ENCODE results near the gene FRAS1. TPM values are rescaled to one million over a fixed set of nuclear protein-coding genes. Genes with fewer than 3 reads are reported as not detected.
"Not testable (repeated sequence)": the region's sequence is repeated elsewhere in the genome, so short reads cannot be mapped to it uniquely, and the experiment has no call there.

FRAS1 gene
- total RNA-seq, 2 donors from 2014 or later: 2.1 to 4.0 TPM

- H3K36me3 ChIP-seq: no peaks in the 10 kb centered on the region
- no peak overlapping the region for H3K9ac ChIP-seq (ENCODE audit: low read depth in 2 of 2, low read length in 2 of 2)
- H3K27ac ChIP-seq: no peak overlapping the region
- no peak for DNase-seq
- no peaks in the 10 kb centered on the region for H3K27me3 ChIP-seq
- intact Hi-C loops (cut with DNase I): no loop called here
- no peaks in the 10 kb centered on the region for H3K4me1 ChIP-seq
- TF ChIP-seq, protein P1, sequence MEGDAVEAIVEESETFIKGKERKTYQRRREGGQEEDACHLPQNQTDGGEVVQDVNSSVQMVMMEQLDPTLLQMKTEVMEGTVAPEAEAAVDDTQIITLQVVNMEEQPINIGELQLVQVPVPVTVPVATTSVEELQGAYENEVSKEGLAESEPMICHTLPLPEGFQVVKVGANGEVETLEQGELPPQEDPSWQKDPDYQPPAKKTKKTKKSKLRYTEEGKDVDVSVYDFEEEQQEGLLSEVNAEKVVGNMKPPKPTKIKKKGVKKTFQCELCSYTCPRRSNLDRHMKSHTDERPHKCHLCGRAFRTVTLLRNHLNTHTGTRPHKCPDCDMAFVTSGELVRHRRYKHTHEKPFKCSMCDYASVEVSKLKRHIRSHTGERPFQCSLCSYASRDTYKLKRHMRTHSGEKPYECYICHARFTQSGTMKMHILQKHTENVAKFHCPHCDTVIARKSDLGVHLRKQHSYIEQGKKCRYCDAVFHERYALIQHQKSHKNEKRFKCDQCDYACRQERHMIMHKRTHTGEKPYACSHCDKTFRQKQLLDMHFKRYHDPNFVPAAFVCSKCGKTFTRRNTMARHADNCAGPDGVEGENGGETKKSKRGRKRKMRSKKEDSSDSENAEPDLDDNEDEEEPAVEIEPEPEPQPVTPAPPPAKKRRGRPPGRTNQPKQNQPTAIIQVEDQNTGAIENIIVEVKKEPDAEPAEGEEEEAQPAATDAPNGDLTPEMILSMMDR (IDR thresholded peaks at IDR 0.05): no peak
- no peaks in the 10 kb centered on the region for H3K9me3 ChIP-seq
- no peak overlapping the region for H3K4me3 ChIP-seq
These were observed 240.1 kb downstream of the FRAS1 start for GRCh38 chr4:78297116-78297800.

- intact Hi-C loops (cut with DNase I): no loop called here
- no peak for DNase-seq
- Histone ChIP-seq H3K27me3 (no peaks in the 10 kb centered on the region), H3K9ac (ENCODE audit: low read depth in 2 of 2, low read length in 2 of 2) (no peak overlapping the region), H3K27ac (no peak overlapping the region), H3K9me3 (no peaks in the 10 kb centered on the region), H3K36me3 (no peaks in the 10 kb centered on the region), H3K4me3 (no peak overlapping the region), H3K4me1 (no peaks in the 10 kb centered on the region)
- TF ChIP-seq, protein P1 (IDR thresholded peaks at IDR 0.05): no peak
These were observed 241.5 kb downstream of the FRAS1 start for GRCh38 chr4:78298618-78299017.

GRCh38 chr4:78299565-78299972 lies 242.4 kb downstream of the FRAS1 start:
- H3K4me1 ChIP-seq: no peaks in the 10 kb centered on the region
- no peak overlapping the region for H3K27ac ChIP-seq
- no peaks in the 10 kb centered on the region for H3K9me3 ChIP-seq
- no peak overlapping the region for H3K9ac ChIP-seq (ENCODE audit: low read depth in 2 of 2, low read length in 2 of 2)
- TF ChIP-seq, protein P1 (IDR thresholded peaks at IDR 0.05): no peak
- no peak for DNase-seq
- no peaks in the 10 kb centered on the region for H3K36me3 ChIP-seq
- H3K4me3 ChIP-seq: no peak overlapping the region
- intact Hi-C loops (cut with DNase I): no loop called here
- no peaks in the 10 kb centered on the region for H3K27me3 ChIP-seq

GRCh38 chr4:78307263-78307662 lies 250.1 kb downstream of the FRAS1 start:
- H3K27ac ChIP-seq; H3K9me3 ChIP-seq; H3K9ac ChIP-seq (ENCODE audit: low read depth in 2 of 2, low read length in 2 of 2); H3K4me3 ChIP-seq; H3K27me3 ChIP-seq; intact Hi-C loops (cut with DNase I); H3K36me3 ChIP-seq; H3K4me1 ChIP-seq: not testable (repeated sequence)
- peak; percentile 58 for DNase-seq

GRCh38 chr4:78308517-78308916 lies 251.4 kb downstream of the FRAS1 start:
- Histone ChIP-seq H3K27ac (no peak overlapping the region), H3K4me1 (no peaks in the 10 kb centered on the region), H3K9me3 (no peaks in the 10 kb centered on the region), H3K4me3 (no peak overlapping the region), H3K27me3 (no peaks in the 10 kb centered on the region), H3K9ac (ENCODE audit: low read depth in 2 of 2, low read length in 2 of 2) (no peak overlapping the region), H3K36me3 (no peaks in the 10 kb centered on the region)
- intact Hi-C loops (cut with DNase I): no loop called here
- TF ChIP-seq, protein P1 (IDR thresholded peaks at IDR 0.05): no peak
- no peak for DNase-seq

DNA sequence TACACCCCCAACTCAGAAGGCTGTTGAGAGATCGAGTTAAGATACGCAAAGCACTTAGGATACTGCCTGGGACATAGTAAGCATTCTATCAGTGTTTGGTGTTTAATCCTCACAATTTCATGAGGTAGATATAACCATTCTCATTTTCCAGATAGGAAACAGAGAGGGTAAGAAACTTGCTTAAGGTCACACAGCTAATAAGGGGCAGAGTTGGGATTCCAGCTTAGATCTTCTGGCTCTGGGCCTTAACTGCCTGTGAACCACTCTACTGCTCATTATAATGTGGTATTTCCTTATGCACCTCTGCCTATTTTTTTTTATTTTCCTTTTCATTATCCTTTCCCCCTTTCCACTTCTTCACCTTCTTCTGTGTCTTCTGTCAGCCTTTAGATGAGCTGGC lies 252.2 kb downstream of the FRAS1 start:
- H3K36me3 ChIP-seq: no peaks in the 10 kb centered on the region
- no peaks in the 10 kb centered on the region for H3K9me3 ChIP-seq
- no peak for DNase-seq
- TF ChIP-seq, protein P1 (IDR thresholded peaks at IDR 0.05): no peak
- H3K9ac ChIP-seq (ENCODE audit: low read depth in 2 of 2, low read length in 2 of 2): no peak overlapping the region
- no peak overlapping the region for H3K4me3 ChIP-seq
- intact Hi-C loops (cut with DNase I): no loop called here
- no peaks in the 10 kb centered on the region for H3K27me3 ChIP-seq
- no peaks in the 10 kb centered on the region for H3K4me1 ChIP-seq
- H3K27ac ChIP-seq: no peak overlapping the region
